DMS 273 (cell line): ENCODE results near the gene SIDT1.
"Not testable (repeated sequence)": the region's sequence is repeated elsewhere in the genome, so short reads cannot be mapped to it uniquely, and the experiment has no call there.

Experiments used
- DNase-seq: peaks from one replicate; lab custom pipeline; 2025; ENCODE audit not compliant: unreplicated experiment; lab: John Stamatoyannopoulos, UW

The SIDT1 gene

GRCh38 chr3:113631573-113631972 lies 99.2 kb downstream of the SIDT1 start:
- no peak for DNase-seq

- no peak for DNase-seq
Observed at GRCh38 chr3:113634782-113635474, 102.6 kb downstream of the SIDT1 start.

GRCh38 chr3:113636034-113636433 lies 103.7 kb downstream of the SIDT1 start:
- not testable (repeated sequence) for DNase-seq

GRCh38 chr3:113637756-113638155 lies 105.4 kb downstream of the SIDT1 start:
- no peak for DNase-seq

GRCh38 chr3:113638910-113639309 lies 106.6 kb downstream of the SIDT1 start:
- no peak for DNase-seq

- DNase-seq, result no peak
Observed at GRCh38 chr3:113643583-113643982, 111.2 kb downstream of the SIDT1 start.

GRCh38 chr3:113648524-113648923 lies 116.2 kb downstream of the SIDT1 start:
- no peak for DNase-seq

GRCh38 chr3:113649174-113649845 lies 117.0 kb downstream of the SIDT1 start:
- DNase-seq, result peak; percentile 13

GRCh38 chr3:113654310-113654709 lies 122.0 kb downstream of the SIDT1 start:
- no peak for DNase-seq

GRCh38 chr3:113654851-113655250 lies 122.5 kb downstream of the SIDT1 start:
- DNase-seq, result no peak

- DNase-seq, result no peak
Observed at GRCh38 chr3:113658107-113658506, 125.8 kb downstream of the SIDT1 start.

- peak; percentile 91 for DNase-seq
Observed at GRCh38 chr3:113659101-113659541, 126.8 kb downstream of the SIDT1 start.

- DNase-seq, result no peak
Observed at GRCh38 chr3:113659996-113660395, 127.6 kb downstream of the SIDT1 start.

GRCh38 chr3:113660458-113660857 lies 128.1 kb downstream of the SIDT1 start:
- DNase-seq, result peak; percentile 52

GRCh38 chr3:113660896-113661295 lies 128.5 kb downstream of the SIDT1 start:
- peak; percentile 70 for DNase-seq

GRCh38 chr3:113662824-113663223 lies 130.5 kb downstream of the SIDT1 start:
- no peak for DNase-seq

GRCh38 chr3:113663324-113663750 lies 131.0 kb downstream of the SIDT1 start:
- no peak for DNase-seq

GRCh38 chr3:113663761-113664160 lies 131.4 kb downstream of the SIDT1 start:
- DNase-seq, result no peak

- DNase-seq, result no peak
Observed at GRCh38 chr3:113664523-113665094, 132.3 kb downstream of the SIDT1 start.

GRCh38 chr3:113668015-113668414 lies 135.7 kb downstream of the SIDT1 start:
- DNase-seq, result no peak

GRCh38 chr3:113673593-113673992 lies 141.2 kb downstream of the SIDT1 start:
- DNase-seq, result no peak

GRCh38 chr3:113676261-113676660 lies 143.9 kb downstream of the SIDT1 start:
- DNase-seq, result no peak
